Activated T-helper 1 cell treated with anti-CD3 and anti-CD28 coated beads, Interleukin-12 subunit alpha, Interleukin-12 subunit beta, Interleukin-2, Interleukin-4 antibody, amounts not matched to agents 30 ng/mL and 10 ng/mL and 1 ng/mL, durations not matched to agents 14 hours and 24 hours and 36 hours (primary cell): ENCODE results near the gene KRT86. TPM values are rescaled to one million over a fixed set of nuclear protein-coding genes. Genes with fewer than 3 reads are reported as not detected.

Experiments
- DNase-seq: peaks from one replicate; pipeline ENCODE4 v3.0.0; 2021; ENCODE audit warnings: low spot score
- H3K27ac Mint-ChIP-seq: one replicate; pipeline ENCODE4 v1.8.0; 2021; ENCODE audit warnings: mild to moderate bottlenecking, mixed read lengths
- H3K27me3 Mint-ChIP-seq: one replicate; pipeline ENCODE4 v1.8.0; 2022; ENCODE audit warnings: mild to moderate bottlenecking, moderate library complexity, mixed read lengths; ENCODE audit not compliant: insufficient read depth
- H3K36me3 Mint-ChIP-seq: one replicate; pipeline ENCODE4 v1.8.0; 2021; ENCODE audit warnings: low read depth, mixed read lengths
- H3K4me1 Mint-ChIP-seq: one replicate; pipeline ENCODE4 v1.8.0; 2021; ENCODE audit warnings: low read depth, mixed read lengths
- H3K4me3 Mint-ChIP-seq: one replicate; pipeline ENCODE4 v1.8.0; 2021; ENCODE audit warnings: mild to moderate bottlenecking, moderate library complexity, mixed read lengths
- H3K9me3 Mint-ChIP-seq: one replicate; pipeline ENCODE4 v1.8.0; 2021; ENCODE audit warnings: mixed read lengths
- intact Hi-C: fragments of 100-400 bp; cut with micrococcal nuclease; formaldehyde crosslinking; loops from one replicate; pipeline ENCODE4 v1.15.1; 2024
- total RNA-seq: library from RNA; stranded (reverse); gene quantifications from 2 replicates; pipeline ENCODE4 v1.2.3, GENCODE V29; 2022

Gene KRT86
- total RNA-seq, 1 donor from 2014 or later = 0.73 TPM

GRCh38 chr12:52353766-52354165 is 79.3 kb downstream of the KRT86 start:
- DNase-seq = no peak
- Mint-ChIP-seq H3K9me3 (no peaks in the 10 kb centered on the region), H3K4me1 (peaks cover 8% of the 10 kb centered on the region), H3K36me3 (no peaks in the 10 kb centered on the region), H3K4me3 (no peak overlapping the region), H3K27ac (no peak overlapping the region), H3K27me3 (peaks cover 17% of the 10 kb centered on the region)
- intact Hi-C loops = no loop called here

- H3K9me3 Mint-ChIP-seq = no peaks in the 10 kb centered on the region
- intact Hi-C loops = no loop called here
- no peak for DNase-seq
- no peaks in the 10 kb centered on the region for H3K36me3 Mint-ChIP-seq
- H3K4me3 Mint-ChIP-seq = no peak overlapping the region
- peaks cover 8% of the 10 kb centered on the region for H3K4me1 Mint-ChIP-seq
- H3K27me3 Mint-ChIP-seq = peaks cover 13% of the 10 kb centered on the region
- no peak overlapping the region for H3K27ac Mint-ChIP-seq
Measured at GRCh38 chr12:52354200-52354599, 79.8 kb downstream of the KRT86 start.

GRCh38 chr12:52355176-52355575 is 80.7 kb downstream of the KRT86 start:
- Mint-ChIP-seq H3K27ac (no peak overlapping the region), H3K27me3 (peaks cover 12% of the 10 kb centered on the region), H3K4me1 (peaks cover 8% of the 10 kb centered on the region), H3K36me3 (no peaks in the 10 kb centered on the region), H3K9me3 (no peaks in the 10 kb centered on the region), H3K4me3 (no peak overlapping the region)
- no peak for DNase-seq
- intact Hi-C loops = no loop called here

- peaks cover 12% of the 10 kb centered on the region for H3K27me3 Mint-ChIP-seq
- DNase-seq = no peak
- H3K27ac Mint-ChIP-seq = no peak overlapping the region
- peaks cover 8% of the 10 kb centered on the region for H3K4me1 Mint-ChIP-seq
- intact Hi-C loops = no loop called here
- H3K9me3 Mint-ChIP-seq = no peaks in the 10 kb centered on the region
- H3K4me3 Mint-ChIP-seq = no peak overlapping the region
- no peaks in the 10 kb centered on the region for H3K36me3 Mint-ChIP-seq
Measured at GRCh38 chr12:52356031-52356761, 81.8 kb downstream of the KRT86 start.

GRCh38 chr12:52356762-52357580 is 82.5 kb downstream of the KRT86 start:
- Mint-ChIP-seq H3K4me3 (no peak overlapping the region), H3K27ac (no peak overlapping the region), H3K36me3 (no peaks in the 10 kb centered on the region), H3K27me3 (peaks cover 9% of the 10 kb centered on the region), H3K9me3 (no peaks in the 10 kb centered on the region), H3K4me1 (peaks cover 4% of the 10 kb centered on the region)
- intact Hi-C loops = no loop called here
- no peak for DNase-seq

Other genes starting within 250 kb of the KRT86 start
- gene NR4A1, start 223.2 kb upstream of the KRT86 start, total RNA-seq = 52.7 and 60.3 TPM in 2 replicates
- 56.2 and 63.3 TPM in 2 replicates for gene ATG101, start 204.7 kb upstream of the KRT86 start, total RNA-seq
- gene SMIM41, start 194.9 kb upstream of the KRT86 start, total RNA-seq = 0.44 TPM in 1 of 2 replicates, not detected in the other
- not detected in 2 replicates for gene KRT80, start 82.6 kb upstream of the KRT86 start, total RNA-seq
- gene KRT7, start 41.4 kb upstream of the KRT86 start, total RNA-seq = 15.5 and 21.2 TPM in 2 replicates
- not detected in 2 replicates for gene KRT81, start 16.9 kb downstream of the KRT86 start, total RNA-seq
- gene KRT83, start 46.8 kb downstream of the KRT86 start, total RNA-seq = not detected in 2 replicates
- not detected in 2 replicates for gene KRT85, start 92.8 kb downstream of the KRT86 start, total RNA-seq
- not detected in 2 replicates for gene KRT84, start 111.0 kb downstream of the KRT86 start, total RNA-seq
- not detected in 2 replicates for gene KRT82, start 131.7 kb downstream of the KRT86 start, total RNA-seq
- gene KRT75, start 159.7 kb downstream of the KRT86 start, total RNA-seq = not detected in 2 replicates
- not detected in 2 replicates for gene KRT6B, start 177.5 kb downstream of the KRT86 start, total RNA-seq
- not detected in 2 replicates for gene KRT6C, start 199.2 kb downstream of the KRT86 start, total RNA-seq
- not detected in 2 replicates for gene KRT6A, start 218.6 kb downstream of the KRT86 start, total RNA-seq
- not detected in 2 replicates for gene KRT5, start 245.7 kb downstream of the KRT86 start, total RNA-seq